CD4-positive, alpha-beta T cell treated with Interleukin-6 at 100 ng/mL for 8 hours (primary cell): ENCODE data around the gene CACNG3.
"Not testable (repeated sequence)": the region's sequence is repeated elsewhere in the genome, so short reads cannot be mapped to it uniquely, and the experiment has no call there.

Experiments
- DNase-seq: peaks from one replicate; pipeline ENCODE4 v3.0.0-alpha.2; 2020; ENCODE audit warnings: mixed read lengths, low spot score

The CACNG3 gene

GRCh38 chr16:24255456-24256371, at the start of gene CACNG3:
Gene CACNG3, plus strand, starts transcription at chr16:24256335. Its CDS starts 420 bp downstream, at chr16:24256755.
- DNase-seq, result no peak

GRCh38 chr16:24206926-24207325, 49.2 kb upstream of the CACNG3 start:
- DNase-seq, result no peak

DNA sequence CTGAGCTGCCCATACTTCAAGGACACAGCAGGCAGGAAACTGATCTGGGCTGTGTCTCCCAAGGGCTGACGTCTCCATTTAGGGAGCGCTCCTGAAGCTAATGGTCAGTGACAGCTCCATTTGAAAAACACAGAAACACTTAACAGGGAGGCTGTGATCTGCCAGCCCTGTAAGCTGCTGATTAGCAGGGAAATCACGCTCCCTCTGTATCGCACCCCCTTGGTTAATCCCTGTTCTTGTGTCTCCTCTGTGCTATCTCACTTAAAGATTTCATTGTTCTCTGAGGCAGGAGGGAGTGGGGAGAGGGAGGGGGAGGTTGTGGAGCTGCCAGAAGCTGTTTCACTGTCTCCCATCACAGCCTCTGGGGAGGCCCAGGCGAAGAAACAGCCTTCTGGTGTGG, 47.4 kb upstream of the CACNG3 start:
- no peak for DNase-seq

- DNase-seq, result no peak
These were observed 41.1 kb upstream of the CACNG3 start for GRCh38 chr16:24214992-24215391.

- DNase-seq, result no peak
These were observed 39.2 kb upstream of the CACNG3 start for GRCh38 chr16:24216961-24217360.

DNA sequence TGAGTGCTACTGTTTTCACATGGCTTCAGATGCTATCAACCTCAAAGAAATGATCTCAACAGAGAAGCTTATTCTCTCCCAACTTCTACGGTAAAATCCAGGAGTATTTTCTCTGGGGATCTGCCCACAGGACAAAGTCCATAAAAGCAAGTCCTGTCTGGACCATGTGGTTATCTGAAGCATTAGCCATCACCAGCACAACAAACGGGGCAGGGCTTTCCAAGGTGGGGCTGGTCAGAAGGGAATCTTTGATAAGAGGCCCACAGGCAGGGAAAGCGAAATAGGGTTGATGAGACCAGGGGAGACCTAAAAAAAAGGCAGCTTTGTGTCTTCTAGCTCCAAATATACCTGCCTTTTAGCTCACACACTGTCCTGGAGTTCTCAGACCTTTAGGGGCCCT, 38.7 kb upstream of the CACNG3 start:
- DNase-seq, result no peak

DNA sequence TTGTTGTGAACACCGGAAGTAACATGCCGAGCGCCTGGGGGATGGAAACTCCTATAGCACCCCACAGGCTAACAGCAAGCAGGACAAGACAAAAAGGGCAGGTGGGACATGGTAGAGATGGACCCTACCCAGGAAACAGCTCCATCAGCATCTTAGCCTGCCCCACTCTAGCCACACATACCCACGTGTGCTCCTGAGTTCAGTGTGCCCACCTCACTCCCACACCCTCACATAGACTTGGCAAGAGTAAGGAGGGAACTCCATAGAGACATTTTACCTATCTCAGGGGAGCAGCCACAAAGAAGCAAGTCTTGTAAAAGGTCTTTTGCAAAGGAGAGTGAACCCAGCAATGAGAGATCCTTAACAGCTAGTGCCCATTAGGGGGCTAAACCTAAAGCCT, 37.8 kb upstream of the CACNG3 start:
- DNase-seq, result no peak

- no peak for DNase-seq
These were observed 34.9 kb upstream of the CACNG3 start for GRCh38 chr16:24221219-24221618.

- no peak for DNase-seq
These were observed 27.6 kb upstream of the CACNG3 start for GRCh38 chr16:24228514-24228913.

DNA sequence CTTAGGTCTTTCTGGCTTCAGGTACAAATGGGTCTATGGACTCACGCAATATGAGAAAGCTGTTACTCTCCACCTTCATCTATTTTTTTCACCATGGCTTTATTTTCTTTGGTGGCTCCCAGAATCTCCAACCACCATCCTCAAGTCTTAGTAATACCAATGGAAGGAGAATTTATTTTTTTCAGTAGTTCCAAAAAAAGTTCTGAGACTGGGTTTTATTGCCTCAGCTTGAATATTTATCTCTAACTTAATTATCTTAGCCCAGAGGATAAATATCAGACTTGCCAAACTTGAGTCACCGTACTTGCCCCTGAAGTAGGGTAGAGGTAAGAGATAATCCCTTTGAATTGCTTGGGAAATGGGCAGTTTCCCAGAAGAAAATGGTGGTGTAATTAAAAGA, 23.2 kb upstream of the CACNG3 start:
- no peak for DNase-seq

- no peak for DNase-seq
These were observed 21.4 kb upstream of the CACNG3 start for GRCh38 chr16:24234737-24235136.

GRCh38 chr16:24235806-24236205, 20.3 kb upstream of the CACNG3 start:
- DNase-seq, result no peak

- DNase-seq, result not testable (repeated sequence)
These were observed 17.3 kb upstream of the CACNG3 start for GRCh38 chr16:24238846-24239245.

GRCh38 chr16:24246911-24247607, 9.1 kb upstream of the CACNG3 start:
- DNase-seq, result no peak

DNA sequence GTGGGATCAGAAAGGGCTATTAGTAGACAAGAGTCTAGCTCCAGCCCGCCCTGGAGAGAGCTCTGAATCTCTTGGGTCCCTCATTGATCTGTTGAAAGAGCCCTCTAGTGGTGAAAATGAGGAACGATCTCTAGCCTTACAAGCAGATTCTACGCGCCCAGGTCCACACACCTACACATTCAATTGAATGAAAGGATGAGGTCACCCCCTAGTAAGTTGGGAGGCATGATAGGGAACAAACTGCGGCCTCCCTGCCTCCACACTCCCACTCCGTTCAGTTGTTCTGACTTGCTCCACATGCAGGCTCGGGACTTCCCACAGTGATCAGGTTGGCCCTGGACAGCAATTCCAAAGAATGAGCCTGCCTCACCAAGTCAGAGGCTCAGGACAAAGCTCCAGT, 2.9 kb upstream of the CACNG3 start:
- DNase-seq, result peak; percentile 34

DNA sequence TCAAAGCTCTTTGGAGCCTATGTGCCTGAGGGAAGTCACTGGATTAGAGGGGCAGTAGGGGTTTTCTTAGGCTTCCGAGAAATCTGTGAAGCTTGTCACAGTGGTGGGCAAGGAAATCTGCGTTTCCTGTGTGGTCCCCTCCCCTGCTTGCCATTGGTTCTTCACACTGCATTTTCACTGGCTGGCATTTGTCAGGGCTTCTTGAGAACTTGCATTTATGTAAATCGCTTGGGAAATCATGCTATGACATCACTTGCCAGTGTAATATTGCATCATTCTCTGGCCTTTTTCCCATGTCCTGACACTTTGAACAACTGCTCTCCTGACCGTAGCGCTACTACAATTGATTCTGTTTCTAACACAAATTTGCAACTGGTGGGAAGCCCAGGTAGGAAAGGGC, 1.8 kb downstream of the CACNG3 start:
- no peak for DNase-seq

DNA sequence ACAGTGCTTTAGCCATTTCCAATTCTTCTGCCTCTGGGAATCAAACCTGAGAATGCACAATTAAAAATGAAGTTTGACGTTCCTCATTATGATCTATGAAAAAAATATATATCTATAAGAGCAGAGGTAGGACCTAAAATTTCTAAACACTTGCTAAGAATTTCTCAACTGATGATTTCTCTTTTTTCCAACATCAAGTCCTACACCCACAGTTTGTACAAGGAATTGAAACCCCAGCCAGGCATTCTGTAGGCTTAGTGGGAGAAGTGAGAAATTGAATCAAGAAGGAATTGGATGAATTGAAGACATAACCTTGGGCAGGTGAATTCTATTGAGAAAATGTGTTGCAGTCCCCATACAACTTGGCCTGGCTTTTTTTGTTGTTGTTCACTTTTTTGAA, 2.7 kb downstream of the CACNG3 start:
- DNase-seq, result no peak

DNA sequence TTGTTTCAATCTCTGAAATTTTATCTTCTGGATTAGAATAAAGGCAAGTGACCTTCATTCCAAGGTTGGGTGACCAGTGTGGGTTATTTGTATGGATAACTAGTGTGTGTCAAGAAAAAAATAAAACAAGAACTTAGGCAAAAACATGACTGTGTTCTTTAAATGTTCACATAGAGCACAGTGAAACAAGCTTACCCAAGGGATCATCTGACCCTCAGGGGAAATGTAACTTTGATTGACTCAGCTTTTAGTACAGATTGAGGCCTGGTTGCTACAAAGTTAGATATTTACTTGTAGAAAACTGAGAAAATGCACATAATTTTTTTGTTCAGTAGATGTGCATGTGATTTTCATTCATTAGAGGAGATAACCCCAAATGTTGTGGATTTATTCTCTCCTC, 6.7 kb downstream of the CACNG3 start:
- DNase-seq, result no peak

- no peak for DNase-seq
These were observed 14.7 kb downstream of the CACNG3 start for GRCh38 chr16:24270721-24271442.

DNA sequence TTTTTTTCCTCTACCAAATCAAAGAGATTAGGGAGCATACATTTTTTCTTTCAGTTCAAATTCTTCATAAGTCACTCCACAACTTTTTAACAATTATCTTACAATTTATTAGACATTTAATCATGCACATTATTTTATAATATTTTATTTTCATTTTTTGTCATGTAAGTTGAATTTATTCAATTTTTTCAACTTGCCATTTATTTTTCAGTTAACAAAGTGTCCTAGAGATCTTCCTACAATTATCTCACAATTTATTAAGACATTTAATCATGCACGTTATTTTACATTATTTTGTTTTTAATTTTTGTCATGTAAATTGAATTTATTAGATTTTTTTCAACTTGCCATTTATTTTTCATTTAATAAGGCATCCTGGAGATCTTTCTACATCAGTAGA, 16.2 kb downstream of the CACNG3 start:
- DNase-seq, result no peak

DNA sequence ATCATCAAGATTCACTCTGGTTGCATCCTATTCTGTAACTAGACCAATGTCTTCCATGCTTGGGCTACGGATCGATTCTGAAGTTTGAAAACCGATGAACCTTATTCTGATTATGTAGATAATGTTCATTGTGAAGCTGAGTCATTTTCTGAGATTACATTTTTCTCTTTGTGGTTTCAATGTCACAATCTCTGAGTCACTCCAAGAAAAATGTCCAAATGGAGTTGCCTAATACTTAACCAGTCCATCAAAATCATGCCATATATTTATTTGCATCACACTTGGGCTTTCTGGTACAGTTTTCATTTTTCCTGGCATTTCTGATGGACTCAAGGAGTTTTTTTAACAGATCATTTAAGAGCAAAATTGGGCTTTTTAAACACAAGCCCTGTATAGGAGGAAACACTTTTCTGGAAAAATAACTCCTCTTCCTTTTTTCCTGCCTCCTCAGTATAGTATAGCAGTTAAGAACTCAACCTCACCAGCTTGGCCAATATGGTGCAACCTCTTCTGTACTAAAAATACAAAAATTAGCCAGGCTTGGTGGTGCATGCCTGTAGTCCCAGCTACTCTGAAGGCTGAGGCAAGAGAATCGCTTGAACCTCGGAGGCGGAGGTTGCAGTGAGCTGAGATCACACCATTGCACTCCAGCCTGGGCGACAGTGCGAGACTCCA, 17.5 kb downstream of the CACNG3 start:
- no peak for DNase-seq

GRCh38 chr16:24275413-24275812, 19.3 kb downstream of the CACNG3 start:
- DNase-seq, result no peak
